DOHH2 (cell line): ENCODE results near the gene EML4.

Experiments
- H3F3A ChIP-seq: fragments of 200-600 bp; sonication (generic), shearing (Covaris generic); 2 replicates; pipeline ENCODE4 v1.6.0; 2016; ENCODE audit warnings: antibody characterized with exemption, mild to moderate bottlenecking; ENCODE audit not compliant: control insufficient read depth, insufficient read depth
- H3K27ac ChIP-seq: fragments of 200-600 bp; sonication (generic); 2 replicates; pipeline ENCODE4 v1.5.1; 2014; ENCODE audit warnings: low read depth, mild to moderate bottlenecking, low read length, moderate library complexity
- H3K27me3 ChIP-seq: fragments of 200-600 bp; sonication (generic); 2 replicates; pipeline ENCODE4 v1.6.1; 2014; ENCODE audit warnings: mild to moderate bottlenecking, low read length, mixed read lengths; ENCODE audit not compliant: control insufficient read depth
- H3K36me3 ChIP-seq: fragments of 200-600 bp; sonication (generic); 2 replicates; pipeline ENCODE4 v1.6.1; 2014; ENCODE audit warnings: mild to moderate bottlenecking, low read length, moderate library complexity, mixed read lengths; ENCODE audit not compliant: control insufficient read depth
- H3K4me1 ChIP-seq: fragments of 200-600 bp; sonication (generic); 2 replicates; pipeline ENCODE4 v1.6.1; 2014; ENCODE audit warnings: mild to moderate bottlenecking, low read length, mixed read lengths; ENCODE audit not compliant: control insufficient read depth
- H3K4me2 ChIP-seq: fragments of 200-600 bp; sonication (generic); 2 replicates; pipeline ENCODE4 v1.6.0; 2014; ENCODE audit warnings: mild to moderate bottlenecking, low read length, moderate library complexity
- H3K4me3 ChIP-seq: fragments of 200-600 bp; sonication (generic); 2 replicates; pipeline ENCODE4 v1.5.1; 2014; ENCODE audit warnings: mild to moderate bottlenecking, low read length, mixed read lengths
- H3K79me2 ChIP-seq: fragments of 200-600 bp; sonication (generic); 2 replicates; pipeline ENCODE4 v1.6.1; 2014; ENCODE audit warnings: mild to moderate bottlenecking, low read length, mixed read lengths; ENCODE audit not compliant: control insufficient read depth
- H3K9me2 ChIP-seq: fragments of 200-600 bp; sonication (generic); replicated peaks from 2 replicates; pipeline ENCODE4 v1.6.1; 2014; ENCODE audit warnings: mild to moderate bottlenecking, low read length, mixed read lengths; ENCODE audit not compliant: control insufficient read depth
- H3K9me3 ChIP-seq: fragments of 200-600 bp; sonication (generic); 2 replicates; pipeline ENCODE4 v1.6.1; 2014; ENCODE audit warnings: antibody characterized with exemption, low read length, mixed read lengths; ENCODE audit not compliant: control insufficient read depth, insufficient read depth
- H4K20me1 ChIP-seq: fragments of 200-600 bp; sonication (generic); 2 replicates; pipeline ENCODE4 v1.6.0; 2014; ENCODE audit warnings: low read depth, mild to moderate bottlenecking, antibody characterized with exemption, low read length, moderate library complexity; ENCODE audit not compliant: control insufficient read depth, insufficient read depth
- EZH2phosphoT487 ChIP-seq: fragments of 200-600 bp; sonication (generic); IDR thresholded peaks from 2 replicates; pipeline ENCODE4 v1.6.1; 2017; ENCODE audit warnings: borderline replicate concordance, mild to moderate bottlenecking, antibody characterized with exemption, low read length, moderate library complexity, mixed read lengths
- TF ChIP-seq, protein P1 (sequence below): fragments of 200-600 bp; sonication (generic); IDR thresholded peaks from one replicate; pipeline ENCODE4 v1.5.1; 2014; ENCODE audit warnings: antibody characterized with exemption, mild to moderate bottlenecking, low read depth, low read length; ENCODE audit not compliant: poor library complexity, severe bottlenecking

EML4 gene

GRCh38 chr2:42298132-42298531 is 129.0 kb downstream of the EML4 start:
- Histone ChIP-seq H3K4me1 (peaks cover 25% of the 10 kb centered on the region), H3K79me2 (no peaks in the 10 kb centered on the region), H3K27ac (no peak overlapping the region), H4K20me1 (no peaks in the 10 kb centered on the region), H3K36me3 (peaks cover 21% of the 10 kb centered on the region), H3K9me3 (no peaks in the 10 kb centered on the region), H3F3A (peaks cover 4% of the 10 kb centered on the region; the same call in 1 of the 2 replicates), H3K27me3 (no peaks in the 10 kb centered on the region), H3K4me3 (no peak overlapping the region), H3K4me2 (peak overlapping the region; percentile 38; the same call in 1 of the 2 replicates), H3K9me2 (no peaks in the 10 kb centered on the region)
- TF ChIP-seq EZH2phosphoT487 = no peak
- TF ChIP-seq, protein P1, sequence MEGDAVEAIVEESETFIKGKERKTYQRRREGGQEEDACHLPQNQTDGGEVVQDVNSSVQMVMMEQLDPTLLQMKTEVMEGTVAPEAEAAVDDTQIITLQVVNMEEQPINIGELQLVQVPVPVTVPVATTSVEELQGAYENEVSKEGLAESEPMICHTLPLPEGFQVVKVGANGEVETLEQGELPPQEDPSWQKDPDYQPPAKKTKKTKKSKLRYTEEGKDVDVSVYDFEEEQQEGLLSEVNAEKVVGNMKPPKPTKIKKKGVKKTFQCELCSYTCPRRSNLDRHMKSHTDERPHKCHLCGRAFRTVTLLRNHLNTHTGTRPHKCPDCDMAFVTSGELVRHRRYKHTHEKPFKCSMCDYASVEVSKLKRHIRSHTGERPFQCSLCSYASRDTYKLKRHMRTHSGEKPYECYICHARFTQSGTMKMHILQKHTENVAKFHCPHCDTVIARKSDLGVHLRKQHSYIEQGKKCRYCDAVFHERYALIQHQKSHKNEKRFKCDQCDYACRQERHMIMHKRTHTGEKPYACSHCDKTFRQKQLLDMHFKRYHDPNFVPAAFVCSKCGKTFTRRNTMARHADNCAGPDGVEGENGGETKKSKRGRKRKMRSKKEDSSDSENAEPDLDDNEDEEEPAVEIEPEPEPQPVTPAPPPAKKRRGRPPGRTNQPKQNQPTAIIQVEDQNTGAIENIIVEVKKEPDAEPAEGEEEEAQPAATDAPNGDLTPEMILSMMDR = no peak

- H3F3A ChIP-seq = peaks cover 4% of the 10 kb centered on the region; the same call in 1 of the 2 replicates
- H3K27ac ChIP-seq = no peak overlapping the region
- H4K20me1 ChIP-seq = no peaks in the 10 kb centered on the region
- H3K4me2 ChIP-seq = no peak overlapping the region
- TF ChIP-seq, protein P1 = no peak
- no peak for TF ChIP-seq EZH2phosphoT487
- H3K36me3 ChIP-seq = peaks cover 27% of the 10 kb centered on the region
- H3K9me2 ChIP-seq = no peaks in the 10 kb centered on the region
- H3K27me3 ChIP-seq = no peaks in the 10 kb centered on the region
- H3K9me3 ChIP-seq = no peaks in the 10 kb centered on the region
- peaks cover 25% of the 10 kb centered on the region for H3K4me1 ChIP-seq
- no peaks in the 10 kb centered on the region for H3K79me2 ChIP-seq
- no peak overlapping the region for H3K4me3 ChIP-seq
Measured at GRCh38 chr2:42298996-42299754, 130.0 kb downstream of the EML4 start.

DNA sequence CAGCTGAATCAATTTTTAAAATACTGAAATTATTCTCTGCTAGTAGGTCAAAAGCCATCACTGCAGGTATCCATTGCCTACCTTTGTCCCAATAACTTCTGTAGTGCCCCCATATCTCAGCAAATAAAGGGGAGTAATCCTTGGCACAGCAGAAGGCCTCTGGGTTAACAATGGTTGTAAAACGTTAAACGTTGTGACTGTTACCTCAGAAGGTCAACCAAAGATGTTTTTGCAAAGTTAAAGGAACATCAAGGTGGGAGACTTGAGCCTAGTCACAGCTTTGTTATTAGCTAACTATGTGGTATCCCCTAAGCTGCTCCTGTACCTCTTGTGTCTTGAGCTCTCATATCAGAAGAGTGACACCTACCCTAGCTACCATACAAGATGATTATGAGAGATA is 131.4 kb downstream of the EML4 start:
- Histone ChIP-seq H3K4me1 (peaks cover 25% of the 10 kb centered on the region), H3F3A (no peaks in the 10 kb centered on the region), H3K9me2 (no peaks in the 10 kb centered on the region), H4K20me1 (no peaks in the 10 kb centered on the region), H3K27ac (no peak overlapping the region), H3K4me3 (no peak overlapping the region), H3K4me2 (no peak overlapping the region), H3K79me2 (no peaks in the 10 kb centered on the region), H3K36me3 (peaks cover 29% of the 10 kb centered on the region), H3K9me3 (no peaks in the 10 kb centered on the region), H3K27me3 (no peaks in the 10 kb centered on the region)
- no peak for TF ChIP-seq EZH2phosphoT487
- TF ChIP-seq, protein P1 = no peak
